HEK293T (cell line): Measurements from ENCODE around the gene SH3GLB2.

ENCODE experiments used
- ARNT ChIP-seq: fragments of 450-650 bp; IDR thresholded peaks from 2 replicates; pipeline ENCODE4 v1.6.1; 2017; ENCODE audit warnings: mild to moderate bottlenecking
- BHLHE40 ChIP-seq: fragments of 450-650 bp; IDR thresholded peaks from 2 replicates; pipeline ENCODE4 v1.6.1; 2016; ENCODE audit warnings: mild to moderate bottlenecking, moderate library complexity, borderline replicate concordance
- CTBP1 ChIP-seq: fragments of 450-650 bp; IDR thresholded peaks from 2 replicates; pipeline ENCODE4 v1.6.1; 2016; ENCODE audit warnings: borderline replicate concordance
- ELF4 ChIP-seq: fragments of 450-650 bp; IDR thresholded peaks from 2 replicates; pipeline ENCODE4 v1.6.1; 2017; ENCODE audit warnings: antibody characterized with exemption
- FOXA1 ChIP-seq: fragments of 450-650 bp; IDR thresholded peaks from 2 replicates; pipeline ENCODE4 v1.6.1; 2016; ENCODE audit warnings: mild to moderate bottlenecking
- FOXK2 ChIP-seq: fragments of 450-650 bp; IDR thresholded peaks from 2 replicates; pipeline ENCODE4 v1.6.1; 2016; ENCODE audit warnings: mild to moderate bottlenecking
- FOXM1 ChIP-seq: fragments of 450-650 bp; IDR thresholded peaks from 2 replicates; pipeline ENCODE4 v1.6.1; 2017; ENCODE audit warnings: mild to moderate bottlenecking, borderline replicate concordance
- NFRKB ChIP-seq: fragments of 450-650 bp; IDR thresholded peaks from 2 replicates; pipeline ENCODE4 v1.6.1; 2016; ENCODE audit warnings: mild to moderate bottlenecking, moderate library complexity
- SP1 ChIP-seq: fragments of 450-650 bp; IDR thresholded peaks from 2 replicates; pipeline ENCODE4 v1.6.1; 2017
- TARDBP ChIP-seq: fragments of 450-650 bp; IDR thresholded peaks from 2 replicates; pipeline ENCODE4 v1.6.1; 2016
- ZNF384 ChIP-seq: fragments of 450-650 bp; IDR thresholded peaks from 2 replicates; pipeline ENCODE4 v1.6.1; 2016

DNA sequence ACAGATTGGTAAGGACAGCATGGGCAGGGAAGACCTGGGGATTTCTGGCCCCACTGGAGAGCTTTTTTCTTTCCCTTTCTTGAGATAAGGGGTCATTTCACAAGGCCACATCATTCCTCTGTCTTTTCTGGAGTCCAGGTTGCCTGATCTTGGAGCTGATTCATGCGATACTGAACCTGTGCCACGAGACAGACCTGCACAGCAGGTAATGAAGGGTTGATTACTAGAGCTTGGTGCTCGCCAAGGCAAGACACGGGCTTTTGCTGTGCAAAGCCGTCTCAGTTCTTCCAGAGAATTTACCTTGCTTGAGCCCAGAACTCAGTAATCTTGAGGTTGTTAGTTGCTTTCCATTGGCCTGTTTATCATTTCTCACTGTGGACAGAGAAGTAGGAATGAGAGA, 41.5 kb downstream of the SH3GLB2 start:
- no peak for TF ChIP-seq FOXM1
- no peak for TF ChIP-seq ZNF384
- no peak for TF ChIP-seq TARDBP
- no peak for TF ChIP-seq CTBP1
- TF ChIP-seq ELF4: no peak
- no peak for TF ChIP-seq NFRKB
- TF ChIP-seq ARNT: no peak
- no peak for TF ChIP-seq FOXA1
- TF ChIP-seq FOXK2: no peak
- no peak for TF ChIP-seq SP1
- TF ChIP-seq BHLHE40: no peak
